Measurements from ENCODE around the gene MPPED1.

The MPPED1 gene, protein sequence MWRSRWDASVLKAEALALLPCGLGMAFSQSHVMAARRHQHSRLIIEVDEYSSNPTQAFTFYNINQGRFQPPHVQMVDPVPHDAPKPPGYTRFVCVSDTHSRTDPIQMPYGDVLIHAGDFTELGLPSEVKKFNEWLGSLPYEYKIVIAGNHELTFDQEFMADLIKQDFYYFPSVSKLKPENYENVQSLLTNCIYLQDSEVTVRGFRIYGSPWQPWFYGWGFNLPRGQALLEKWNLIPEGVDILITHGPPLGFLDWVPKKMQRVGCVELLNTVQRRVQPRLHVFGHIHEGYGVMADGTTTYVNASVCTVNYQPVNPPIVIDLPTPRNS

DNA sequence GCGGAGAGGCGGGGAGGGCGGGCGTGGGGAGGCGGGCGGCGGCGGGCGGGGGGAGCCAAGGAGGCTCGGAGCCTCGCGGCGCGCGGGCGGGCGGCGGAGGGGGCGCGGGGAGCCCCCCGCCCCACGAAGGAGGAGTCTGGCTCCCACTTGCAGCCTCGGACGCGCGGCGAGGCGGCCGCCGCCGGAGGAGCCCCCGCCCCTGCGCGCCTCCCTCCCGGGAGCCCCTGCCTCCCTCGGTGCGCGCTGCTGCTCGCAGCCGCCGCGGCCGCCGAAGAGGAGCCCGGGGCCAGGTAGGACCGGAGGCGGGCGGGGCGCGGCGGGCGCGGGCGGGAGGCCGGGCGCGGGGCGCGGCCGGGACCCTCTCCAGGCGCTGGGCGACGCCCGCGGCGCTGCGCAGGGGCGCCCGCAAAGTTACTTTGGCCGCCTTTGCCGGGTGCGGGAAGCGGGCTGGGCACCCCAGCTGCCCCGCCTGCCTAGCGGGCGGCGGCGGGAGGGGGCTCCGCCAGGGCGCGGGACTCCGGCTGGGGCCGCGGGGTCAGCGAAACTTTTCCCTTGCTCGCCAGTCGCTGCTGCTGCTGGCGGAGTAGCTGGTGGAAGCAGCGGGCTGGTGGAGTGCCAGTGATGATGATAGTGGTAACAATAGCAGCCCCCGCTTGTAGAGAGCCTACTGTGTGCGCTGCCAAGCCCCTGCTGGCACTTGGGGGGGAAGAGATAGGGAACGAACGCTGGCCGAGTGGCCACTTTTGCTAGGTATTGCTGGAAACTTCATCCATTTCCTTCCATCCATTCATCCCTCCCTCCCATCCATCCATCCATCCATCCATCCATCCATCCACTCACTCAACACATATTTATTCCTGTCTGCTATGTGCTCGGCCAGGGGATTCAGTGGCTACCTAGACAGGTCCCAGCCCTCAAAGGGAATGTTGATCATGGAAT, at the start of gene MPPED1:
TSS of gene MPPED1 (plus strand) at position 146 of the 939 bp plus-strand sequence. CDS start 12,972 bp downstream, outside the sequence.
- no peak for DNase-seq (ENCODE audit: low spot score)

DNA sequence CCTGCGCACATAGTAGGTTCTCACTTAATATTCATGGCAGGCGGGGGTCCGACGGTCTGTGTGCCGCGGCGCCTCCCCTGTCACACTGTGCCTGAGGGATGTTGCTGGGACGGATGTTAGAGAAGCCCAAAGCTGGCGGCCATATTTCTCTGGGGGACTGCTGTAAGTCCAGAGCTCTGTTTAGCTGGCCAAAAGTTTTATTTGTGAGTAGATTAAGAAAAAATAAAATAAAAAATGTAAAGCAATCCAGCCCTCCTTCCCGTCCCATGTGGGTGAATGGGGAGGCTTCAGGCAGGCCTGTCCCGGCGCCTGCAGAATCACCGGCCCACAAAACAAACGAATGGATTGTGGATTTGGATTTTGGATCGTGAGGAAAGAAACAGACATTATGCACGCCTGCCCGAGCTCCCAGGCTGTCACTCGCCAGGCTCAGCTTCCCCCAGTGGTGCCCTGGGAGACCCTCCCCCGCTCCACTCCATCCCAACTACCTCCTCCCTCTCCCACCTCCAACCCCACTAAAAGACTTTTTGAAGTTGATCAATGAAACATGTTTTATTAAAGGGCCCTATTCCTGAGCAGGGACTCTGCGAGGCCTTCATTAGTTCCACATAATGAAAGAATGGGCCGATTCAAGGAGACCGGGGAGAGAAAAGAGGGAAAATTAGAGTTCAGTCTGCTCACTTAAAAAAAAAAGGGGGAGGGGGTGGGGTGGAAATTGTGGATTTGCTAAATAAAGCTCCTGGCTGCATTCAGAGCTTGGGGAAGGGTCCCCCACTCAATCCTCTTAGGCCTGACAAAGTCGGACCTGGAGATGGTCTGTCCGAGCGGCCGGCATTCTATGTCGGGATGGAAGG, 48.3 kb upstream of the MPPED1 start:
- DNase-seq (ENCODE audit: low spot score): no peak

DNA sequence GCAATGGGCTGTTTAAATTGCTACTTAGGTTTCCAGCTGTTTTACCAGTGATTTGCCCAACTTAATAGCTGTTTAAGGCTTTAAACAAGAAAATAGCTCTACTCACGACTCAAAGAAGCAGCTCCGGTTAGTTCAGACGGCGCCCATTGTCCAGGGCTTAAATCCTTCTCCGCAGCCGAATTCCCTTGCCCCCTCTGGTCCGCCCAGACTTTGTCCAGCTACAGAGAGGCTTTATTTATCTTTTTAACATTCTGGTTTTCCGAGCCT, 47.7 kb upstream of the MPPED1 start:
- no peak for DNase-seq (ENCODE audit: low spot score)

DNA sequence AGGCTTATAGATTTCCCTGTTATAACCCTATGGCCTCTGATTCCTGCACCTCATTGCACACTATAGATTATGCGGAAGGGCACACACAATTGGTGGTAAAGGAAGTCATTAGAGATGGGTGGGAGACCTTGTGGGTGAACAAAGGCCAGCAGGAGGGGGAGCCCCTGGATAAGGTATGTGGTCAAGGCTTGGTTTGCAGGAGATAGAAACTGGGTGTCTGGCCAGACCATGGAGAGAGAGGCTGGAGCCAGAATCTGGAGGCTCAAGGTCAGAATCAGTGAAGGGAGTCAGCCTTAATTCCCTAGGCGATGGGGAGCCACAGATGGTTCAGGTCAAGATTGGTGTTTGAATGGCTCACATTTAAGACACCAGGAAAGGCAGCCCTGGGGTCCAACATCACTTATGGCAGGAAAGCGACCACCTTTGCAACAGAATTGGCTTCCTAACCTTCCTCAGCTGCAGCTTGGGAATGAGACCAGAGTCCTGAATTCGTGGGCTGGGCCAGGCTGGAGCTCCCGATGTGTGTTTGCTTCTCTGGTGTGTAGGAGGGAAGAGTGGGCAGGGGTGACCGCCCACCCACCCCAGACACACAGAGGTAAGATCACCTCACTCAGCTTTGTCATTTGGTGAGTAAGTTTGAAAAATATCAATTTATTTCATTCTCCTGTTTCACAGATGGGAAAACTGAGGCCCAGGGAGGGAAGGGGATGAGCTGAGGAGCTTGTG, 45.9 kb upstream of the MPPED1 start:
- DNase-seq (ENCODE audit: low spot score): no peak

DNA sequence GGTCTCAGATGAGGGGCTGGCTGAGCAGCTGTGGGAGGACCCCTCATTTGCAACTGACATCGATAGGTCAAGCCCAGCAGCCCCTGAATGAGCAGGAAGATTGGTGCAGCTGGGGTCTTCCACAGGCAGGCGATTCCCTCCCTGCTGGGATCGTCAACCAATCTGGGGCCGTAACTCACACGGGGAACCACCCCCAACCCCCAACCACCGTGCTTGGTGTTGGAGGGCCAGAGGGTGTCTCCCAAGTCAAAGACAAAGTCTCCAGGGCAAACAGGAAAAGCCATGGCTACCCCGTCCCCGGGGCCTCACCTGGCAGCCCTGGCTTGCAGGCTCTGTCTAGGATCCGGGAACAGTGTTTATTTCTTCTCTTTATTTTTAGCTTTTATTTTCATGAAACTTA, 41.8 kb upstream of the MPPED1 start:
- no peak for DNase-seq (ENCODE audit: low spot score)

DNA sequence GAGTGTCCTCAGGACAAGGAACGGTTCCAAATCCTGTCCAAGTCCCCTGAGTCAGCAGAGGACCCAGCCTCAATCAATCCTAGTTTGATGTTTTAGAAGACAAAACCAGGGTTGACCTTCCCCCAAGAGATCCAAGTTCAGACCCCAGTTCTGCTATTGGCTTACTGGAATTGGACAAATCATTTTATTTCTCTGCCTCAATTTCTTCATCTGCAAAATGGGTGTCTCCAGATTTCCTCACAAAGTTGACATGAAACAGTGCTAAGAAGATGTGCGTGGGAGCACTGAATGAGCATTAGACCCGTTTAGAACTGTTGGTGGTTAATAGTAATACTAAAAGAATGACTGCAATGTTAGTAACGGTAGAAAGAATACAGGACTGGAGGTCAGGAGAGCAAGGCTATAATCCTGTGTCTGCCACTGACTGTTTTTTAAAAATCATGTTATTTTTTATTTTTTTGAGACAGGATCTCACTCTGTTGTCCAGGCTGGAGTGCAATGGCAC, 35.8 kb upstream of the MPPED1 start:
- no peak for DNase-seq (ENCODE audit: low spot score)

DNA sequence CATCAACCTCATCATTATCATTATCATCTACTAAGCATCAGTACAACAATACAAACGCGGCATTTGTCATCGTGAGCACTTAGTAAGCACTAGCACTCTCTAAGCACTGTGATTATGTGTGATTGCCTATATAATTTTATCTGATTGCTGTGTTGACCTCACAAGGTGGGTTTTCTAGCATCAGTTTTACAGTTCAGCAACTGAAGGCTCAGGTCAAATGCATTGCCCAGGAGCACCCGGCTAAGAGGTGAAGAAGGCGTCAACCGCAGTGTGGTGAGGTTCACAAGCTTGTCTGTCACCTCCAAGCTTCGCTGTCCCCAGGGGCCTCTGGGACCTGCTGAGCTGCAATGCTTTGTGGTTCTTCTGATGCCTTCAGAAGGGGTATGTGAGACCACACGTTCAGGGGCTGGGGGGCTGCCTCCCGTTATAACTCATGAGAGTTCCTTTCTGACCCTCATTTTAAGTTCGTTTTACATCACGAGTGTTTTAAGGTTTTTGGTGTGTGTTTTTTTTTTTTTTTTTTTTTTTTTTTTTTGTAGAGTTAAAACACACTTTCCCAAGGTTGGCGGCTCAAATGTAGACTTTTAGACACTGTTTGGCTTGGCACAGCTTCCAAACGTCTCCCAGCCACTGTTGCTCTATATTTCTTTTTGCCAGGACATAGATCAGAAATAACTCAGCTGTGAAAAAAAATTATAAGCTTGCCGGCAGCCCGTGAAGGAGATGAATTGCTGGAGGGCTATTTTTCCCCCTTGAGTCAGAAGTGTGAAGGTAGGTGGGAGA, 34.9 kb upstream of the MPPED1 start:
- no peak for DNase-seq (ENCODE audit: low spot score)

DNA sequence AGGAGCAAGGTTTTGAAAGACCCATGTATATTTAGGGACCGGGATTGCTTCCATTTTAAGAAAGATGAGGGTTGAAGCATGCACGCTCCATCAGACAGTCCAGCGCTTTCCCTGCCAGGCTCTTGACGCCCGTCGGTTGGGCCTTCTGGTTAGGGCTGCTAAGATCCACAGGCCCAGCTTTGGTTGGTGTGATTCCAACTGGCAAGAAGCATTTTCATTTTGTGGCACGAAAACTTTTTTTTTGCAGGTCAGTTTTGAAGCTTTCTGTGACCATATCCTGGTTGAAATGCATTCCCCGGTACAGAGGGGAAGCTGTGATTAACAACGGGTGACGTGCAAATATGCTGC, 34.3 kb upstream of the MPPED1 start:
- no peak for DNase-seq (ENCODE audit: low spot score)

DNA sequence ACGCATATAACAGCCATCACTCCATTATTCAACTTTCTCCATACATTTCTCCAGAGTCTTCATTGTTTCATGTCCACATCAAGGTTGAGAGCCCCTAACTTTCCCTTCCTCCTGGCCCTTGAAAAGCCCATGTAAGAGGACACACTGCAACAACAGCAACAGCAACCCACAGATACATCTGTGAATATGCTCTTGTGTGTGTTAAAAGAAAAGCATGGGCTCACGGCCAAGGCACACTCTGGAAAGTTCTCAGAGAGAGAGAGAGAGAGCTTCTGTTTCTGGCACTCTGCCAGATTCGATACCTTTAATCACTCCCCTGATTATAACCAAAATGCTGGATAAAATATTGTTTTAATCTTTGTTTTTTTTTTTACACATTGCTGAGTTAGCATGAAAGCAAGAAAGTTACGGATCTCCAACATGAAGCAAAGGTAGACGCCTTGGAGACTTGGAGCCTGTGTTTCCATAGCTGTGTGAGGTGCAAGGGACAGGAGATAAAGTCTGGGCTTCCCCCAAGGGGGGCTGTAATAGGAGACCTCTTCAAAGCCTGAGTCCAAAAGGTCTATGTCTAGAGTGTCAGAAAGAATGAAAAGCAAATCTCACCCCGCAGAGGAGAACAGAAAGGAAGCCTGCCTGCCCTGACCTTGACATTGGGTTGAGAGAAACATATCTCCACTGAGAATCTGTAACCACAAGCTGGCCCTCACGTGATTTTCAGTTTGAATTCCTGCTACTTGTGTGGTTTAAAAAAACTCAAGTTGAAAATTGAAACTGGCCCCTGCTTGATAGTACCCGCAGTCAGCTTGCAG, 33.7 kb upstream of the MPPED1 start:
- DNase-seq (ENCODE audit: low spot score): no peak

DNA sequence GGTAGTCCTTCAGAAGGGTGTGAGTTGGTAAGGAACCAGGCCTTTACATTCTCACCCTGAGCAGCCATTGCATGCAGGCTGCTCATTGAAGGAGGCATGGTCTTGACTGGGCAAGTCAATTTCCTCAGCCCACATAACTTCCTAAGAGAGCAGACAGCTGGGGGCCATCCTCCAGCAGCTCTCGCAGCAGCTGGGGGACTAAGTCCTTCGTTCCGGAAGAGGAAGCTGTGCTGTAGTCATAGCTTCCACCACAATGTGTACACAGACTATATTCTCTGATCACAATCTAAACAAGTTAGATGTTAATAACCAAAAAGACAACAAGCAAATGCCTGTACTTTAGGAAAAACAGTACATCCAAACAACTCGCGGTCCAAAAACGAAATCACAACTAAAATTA, 30.1 kb upstream of the MPPED1 start:
- DNase-seq (ENCODE audit: low spot score): no peak

DNA sequence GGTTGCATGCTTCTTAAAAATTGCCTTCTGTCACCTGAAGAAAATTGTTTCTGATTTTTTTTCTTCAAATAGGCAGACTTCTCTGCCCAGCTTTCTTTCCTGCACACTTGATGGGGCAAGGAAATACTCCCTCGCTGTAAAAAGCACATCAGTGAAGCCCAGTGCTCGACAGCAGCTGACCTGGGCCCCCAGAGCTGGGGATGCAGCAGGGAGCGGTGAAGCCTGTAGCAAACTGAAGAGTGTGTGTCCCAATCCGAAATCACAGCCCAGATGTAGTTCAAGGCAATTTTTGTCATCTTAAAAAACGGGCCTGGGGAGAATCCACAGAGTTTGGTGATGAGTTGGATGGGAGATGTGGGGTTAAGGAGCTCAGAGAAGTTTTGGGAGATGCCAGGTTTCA, 27.0 kb upstream of the MPPED1 start:
- no peak for DNase-seq (ENCODE audit: low spot score)

DNA sequence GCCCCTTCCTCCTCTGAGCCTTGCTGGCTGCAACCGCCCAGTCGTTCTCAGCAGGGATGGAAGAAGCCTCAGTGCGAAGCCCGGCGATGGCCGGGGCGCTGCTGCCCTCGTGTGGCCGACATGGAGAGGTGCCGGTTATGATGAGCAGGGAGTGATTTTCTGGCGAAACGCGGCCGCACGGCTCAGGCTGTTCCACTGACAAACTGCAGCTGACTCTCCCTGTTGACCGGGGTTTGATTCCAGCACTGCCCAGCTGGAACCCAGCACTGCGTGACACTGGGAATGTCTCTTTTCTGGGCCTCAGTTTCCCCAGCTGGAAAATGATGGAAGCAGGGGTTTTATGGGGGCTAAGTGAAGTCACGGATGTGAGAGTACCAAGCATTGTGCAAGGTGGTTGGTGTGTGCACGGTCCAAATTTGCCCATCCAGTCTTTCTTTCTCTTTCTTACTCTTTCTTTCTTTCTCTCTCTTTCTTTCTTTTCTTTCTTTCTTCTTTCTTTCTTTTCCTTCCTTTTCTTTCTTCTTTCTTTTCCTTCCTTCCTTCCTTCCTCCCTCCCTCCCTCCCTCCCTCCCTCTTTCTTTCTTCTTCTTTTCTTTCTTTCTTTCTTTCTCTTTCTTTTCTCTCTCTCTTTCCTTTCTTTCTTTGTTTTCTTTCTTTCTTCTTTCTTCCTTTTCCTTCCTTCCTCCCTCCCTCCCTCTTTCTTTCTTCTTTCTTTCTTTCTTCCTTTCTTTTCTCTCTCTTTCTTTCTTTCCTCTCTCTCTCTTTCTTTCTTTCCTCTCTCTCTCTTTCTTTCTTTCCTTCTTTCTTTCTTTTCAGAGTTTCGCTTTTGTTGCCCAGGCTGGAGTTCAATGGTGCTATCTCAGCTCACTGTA, 25.8 kb upstream of the MPPED1 start:
- peak; percentile 65 for DNase-seq (ENCODE audit: low spot score)

DNA sequence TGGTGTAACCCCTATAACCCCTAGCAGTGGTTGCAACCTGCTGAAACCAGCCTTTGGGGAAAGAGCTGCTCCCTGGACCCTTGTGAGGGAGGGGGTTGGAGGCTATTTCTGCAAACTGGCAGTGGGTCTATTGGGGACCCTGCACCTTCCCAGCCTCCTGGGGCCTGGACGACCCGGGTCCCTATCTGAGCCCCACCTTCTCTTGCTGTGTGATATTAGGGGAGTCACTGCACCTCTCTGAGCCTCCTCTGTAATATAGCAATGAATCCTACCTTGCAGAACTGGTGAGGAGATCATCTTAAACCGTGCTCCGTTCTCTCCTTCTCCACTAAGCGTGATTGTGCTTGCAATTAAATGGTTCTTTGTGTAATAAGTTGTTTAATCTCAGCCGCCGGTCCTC, 24.0 kb upstream of the MPPED1 start:
- no peak for DNase-seq (ENCODE audit: low spot score)

DNA sequence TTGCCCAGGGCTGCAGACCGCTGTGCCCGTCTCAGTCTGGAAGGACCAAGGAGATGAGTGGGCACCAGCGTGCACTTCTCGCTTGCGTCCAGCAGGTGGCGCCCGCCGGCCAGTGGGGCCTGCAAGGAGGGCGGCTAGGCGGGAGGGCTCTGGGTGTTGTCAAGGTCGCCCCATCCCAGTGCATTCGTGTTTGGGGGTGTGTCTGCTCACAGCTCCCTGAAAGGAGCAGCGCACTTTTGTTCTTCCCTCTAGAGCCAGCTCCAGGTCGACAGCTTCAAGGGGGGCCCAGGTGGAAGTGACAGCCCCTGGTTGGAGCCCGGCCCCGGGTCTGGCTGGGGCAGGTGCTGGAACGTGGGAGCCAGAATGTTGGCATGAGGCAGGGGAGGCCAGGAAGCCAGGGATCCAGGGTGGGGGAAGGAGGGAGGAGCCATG, 23.4 kb upstream of the MPPED1 start:
- DNase-seq (ENCODE audit: low spot score): peak; percentile 62

DNA sequence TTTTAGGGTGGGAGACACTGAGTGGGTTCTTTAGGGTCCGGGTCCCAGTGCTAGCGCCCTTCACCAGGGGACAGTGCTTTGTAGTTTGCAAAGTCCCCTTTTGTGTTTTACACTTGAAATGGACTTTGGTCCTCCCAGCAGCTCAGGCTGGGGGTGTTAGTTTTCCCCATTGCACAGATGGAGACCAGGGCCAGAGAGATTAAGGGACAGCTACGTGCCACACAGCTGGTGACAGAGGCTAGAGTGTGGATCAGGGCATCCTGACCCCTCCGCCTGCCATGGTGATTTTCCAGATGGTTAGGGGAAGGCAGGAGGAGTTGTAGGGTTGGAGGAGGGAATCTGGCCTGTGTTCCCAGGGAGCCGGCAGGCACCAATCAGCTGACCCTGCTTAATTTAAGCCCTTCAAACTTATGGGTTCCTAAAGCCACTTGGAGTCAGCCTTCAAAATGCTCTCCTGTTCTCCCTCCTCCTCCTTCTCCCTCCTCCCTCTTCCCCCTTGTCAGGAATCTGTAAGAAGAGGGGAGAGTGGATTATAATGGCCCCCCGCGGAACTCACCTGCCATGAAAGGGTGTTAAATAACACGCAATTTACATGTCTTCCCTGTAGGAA, 22.5 kb upstream of the MPPED1 start:
- no peak for DNase-seq (ENCODE audit: low spot score)

DNA sequence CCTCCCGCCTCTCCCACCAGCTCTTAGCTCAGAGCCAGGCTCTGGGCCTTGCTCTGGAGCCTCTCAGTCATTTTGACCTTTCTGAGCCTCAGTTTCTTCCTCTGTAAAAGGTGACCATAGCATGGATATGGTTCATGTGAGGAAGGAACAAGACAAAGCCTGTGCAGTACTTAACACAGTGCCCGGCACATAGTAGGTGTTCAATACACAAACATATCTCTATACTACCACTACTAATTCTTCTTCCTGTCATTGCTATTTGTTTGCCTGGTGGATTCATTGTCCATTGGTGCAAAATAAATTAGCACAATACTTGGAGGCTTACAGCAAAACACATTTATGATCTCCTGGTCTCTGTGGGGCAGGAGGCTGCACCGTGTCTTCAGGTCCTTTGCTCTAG, 21.6 kb upstream of the MPPED1 start:
- no peak for DNase-seq (ENCODE audit: low spot score)

DNA sequence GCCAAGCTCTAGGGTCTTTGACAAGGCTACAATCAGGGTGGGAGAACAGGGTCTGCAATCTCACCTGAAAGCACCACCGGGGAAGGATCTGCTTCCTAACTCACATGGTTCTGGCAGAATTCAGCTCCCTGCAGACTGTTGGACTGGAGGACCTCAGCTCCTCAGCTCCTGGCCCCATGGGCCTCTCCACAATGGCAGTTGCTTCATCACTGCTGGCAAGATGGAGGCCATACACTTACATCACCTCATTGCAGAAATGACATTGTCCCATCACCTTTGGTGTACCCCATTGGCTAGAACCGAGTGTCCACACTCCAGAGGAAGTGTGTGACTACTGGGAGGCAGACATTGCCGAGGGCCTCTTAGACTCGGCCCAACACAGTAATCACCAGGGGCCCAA, 20.9 kb upstream of the MPPED1 start:
- no peak for DNase-seq (ENCODE audit: low spot score)

DNA sequence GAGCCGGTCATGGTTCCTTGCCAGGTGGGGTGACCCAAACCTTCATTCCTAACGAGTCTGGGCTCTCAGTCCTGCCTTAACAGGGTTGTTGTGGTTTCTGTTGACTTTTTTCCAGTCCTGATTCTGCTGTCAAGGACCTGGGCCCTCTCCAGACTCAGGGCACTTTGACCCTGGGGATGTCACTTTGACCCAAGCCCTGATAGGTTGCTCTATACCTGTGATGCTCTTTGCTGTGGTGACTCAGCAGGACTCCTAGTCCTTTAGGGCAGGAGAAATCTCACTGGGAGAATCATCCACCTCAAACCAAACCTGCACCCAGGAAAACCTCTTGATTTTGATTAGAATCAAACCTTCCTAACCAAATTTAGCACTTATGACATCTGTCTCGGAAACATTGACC, 20.5 kb upstream of the MPPED1 start:
- DNase-seq (ENCODE audit: low spot score): no peak

All from hematopoietic multipotent progenitor cell treated with erythropoietin and hydrocortisone succinate and interleukin-3 and kit ligand, for 17 days (in vitro differentiated cells).